ENCODE measurements around the gene SAPCD2.

Gene SAPCD2

GRCh38 chr9:137028263-137029057 is 41.9 kb downstream of the SAPCD2 start:
- H3K4me3 ChIP-seq (ENCODE audit: low read depth, low read length) = peak overlapping the region; percentile 56
- no peak for DNase-seq (ENCODE audit: low read depth)
- peak; percentile 76 for TF ChIP-seq CTCF (IDR thresholded peaks at IDR 0.05; ENCODE audit: control insufficient read depth, extremely low read depth, insufficient read depth)

GRCh38 chr9:137027369-137028262 is 42.7 kb downstream of the SAPCD2 start, which contains the start of gene ABCA2:
ABCA2 (minus strand) TSS chr9:137028237; CDS start chr9:137028140, 97 bp downstream.
- H3K4me3 ChIP-seq (ENCODE audit: low read depth, low read length) = peak within 1 kb of the TSS; percentile 75
- no peak for TF ChIP-seq CTCF (IDR thresholded peaks at IDR 0.05; ENCODE audit: control insufficient read depth, extremely low read depth, insufficient read depth)
- DNase-seq (ENCODE audit: low read depth) = no peak

- no peak for TF ChIP-seq CTCF (IDR thresholded peaks at IDR 0.05; ENCODE audit: control insufficient read depth, extremely low read depth, insufficient read depth)
- H3K4me3 ChIP-seq (ENCODE audit: low read depth, low read length) = peak overlapping the region; percentile 75
- DNase-seq (ENCODE audit: low read depth) = no peak
These were observed 43.5 kb downstream of the SAPCD2 start for GRCh38 chr9:137026828-137027227.

- DNase-seq (ENCODE audit: low read depth) = no peak
- peak overlapping the region; percentile 75 for H3K4me3 ChIP-seq (ENCODE audit: low read depth, low read length)
- no peak for TF ChIP-seq CTCF (IDR thresholded peaks at IDR 0.05; ENCODE audit: control insufficient read depth, extremely low read depth, insufficient read depth)
These were observed 44.0 kb downstream of the SAPCD2 start for GRCh38 chr9:137026384-137026783.

GRCh38 chr9:137025517-137025966 is 44.8 kb downstream of the SAPCD2 start:
- TF ChIP-seq CTCF (IDR thresholded peaks at IDR 0.05; ENCODE audit: control insufficient read depth, extremely low read depth, insufficient read depth) = peak; percentile 29; the same call in 1 of the 2 replicates
- peak; percentile 69 for DNase-seq (ENCODE audit: low read depth)
- H3K4me3 ChIP-seq (ENCODE audit: low read depth, low read length) = peak overlapping the region; percentile 75

GRCh38 chr9:137023583-137023991 is 46.8 kb downstream of the SAPCD2 start:
- no peak overlapping the region for H3K4me3 ChIP-seq (ENCODE audit: low read depth, low read length)
- no peak for TF ChIP-seq CTCF (IDR thresholded peaks at IDR 0.05; ENCODE audit: control insufficient read depth, extremely low read depth, insufficient read depth)
- no peak for DNase-seq (ENCODE audit: low read depth)
